ENCODE data around the gene POU2F3. TPM values are rescaled to one million over a fixed set of nuclear protein-coding genes. Genes with fewer than 3 reads are reported as not detected.

POU2F3 gene
- total RNA-seq, 1 donor from 2014 or later = not detected

GRCh38 chr11:120198787-120199469, 41.0 kb upstream of the POU2F3 start:
- DNase-seq = no peak
- Mint-ChIP-seq H3K9me3 (ENCODE audit: unreplicated experiment) (peaks cover 2% of the 10 kb centered on the region), H3K4me3 (ENCODE audit: unreplicated experiment) (no peak overlapping the region), H3K36me3 (ENCODE audit: unreplicated experiment) (no peaks in the 10 kb centered on the region), H3K27me3 (ENCODE audit: unreplicated experiment) (peaks cover 5% of the 10 kb centered on the region), H3K27ac (ENCODE audit: unreplicated experiment) (no peak overlapping the region), H3K4me1 (ENCODE audit: low read depth, unreplicated experiment) (peaks cover 21% of the 10 kb centered on the region)
- no peak for TF ChIP-seq CTCF (IDR thresholded peaks at IDR 0.05; ENCODE audit: partially characterized antibody, unreplicated experiment)

- H3K36me3 Mint-ChIP-seq (ENCODE audit: unreplicated experiment) = no peaks in the 10 kb centered on the region
These were observed 40.3 kb upstream of the POU2F3 start for GRCh38 chr11:120199613-120200012.

GRCh38 chr11:120200677-120201076, 39.3 kb upstream of the POU2F3 start:
- no peak for DNase-seq
- peaks cover 2% of the 10 kb centered on the region for H3K9me3 Mint-ChIP-seq (ENCODE audit: unreplicated experiment)
- H3K36me3 Mint-ChIP-seq (ENCODE audit: unreplicated experiment) = no peaks in the 10 kb centered on the region
- H3K27me3 Mint-ChIP-seq (ENCODE audit: unreplicated experiment) = peaks cover 7% of the 10 kb centered on the region
- H3K27ac Mint-ChIP-seq (ENCODE audit: unreplicated experiment) = no peak overlapping the region
- no peak for TF ChIP-seq CTCF (IDR thresholded peaks at IDR 0.05; ENCODE audit: partially characterized antibody, unreplicated experiment)
- H3K4me1 Mint-ChIP-seq (ENCODE audit: low read depth, unreplicated experiment) = peaks cover 19% of the 10 kb centered on the region
- H3K4me3 Mint-ChIP-seq (ENCODE audit: unreplicated experiment) = no peak overlapping the region

More at GRCh38 chr11:120199613-120200012, 40.3 kb upstream of the POU2F3 start:
- peaks cover 21% of the 10 kb centered on the region for H3K4me1 Mint-ChIP-seq (ENCODE audit: low read depth, unreplicated experiment)
- H3K27me3 Mint-ChIP-seq (ENCODE audit: unreplicated experiment) = peaks cover 5% of the 10 kb centered on the region
- no peak overlapping the region for H3K4me3 Mint-ChIP-seq (ENCODE audit: unreplicated experiment)
- no peak for DNase-seq
- H3K27ac Mint-ChIP-seq (ENCODE audit: unreplicated experiment) = no peak overlapping the region
- peaks cover 2% of the 10 kb centered on the region for H3K9me3 Mint-ChIP-seq (ENCODE audit: unreplicated experiment)
- no peak for TF ChIP-seq CTCF (IDR thresholded peaks at IDR 0.05; ENCODE audit: partially characterized antibody, unreplicated experiment)

- Mint-ChIP-seq H3K27me3 (ENCODE audit: unreplicated experiment) (peaks cover 7% of the 10 kb centered on the region), H3K27ac (ENCODE audit: unreplicated experiment) (no peak overlapping the region), H3K36me3 (ENCODE audit: unreplicated experiment) (no peaks in the 10 kb centered on the region), H3K9me3 (ENCODE audit: unreplicated experiment) (peaks cover 2% of the 10 kb centered on the region), H3K4me1 (ENCODE audit: low read depth, unreplicated experiment) (peaks cover 12% of the 10 kb centered on the region), H3K4me3 (ENCODE audit: unreplicated experiment) (no peak overlapping the region)
- TF ChIP-seq CTCF (IDR thresholded peaks at IDR 0.05; ENCODE audit: partially characterized antibody, unreplicated experiment) = no peak
- DNase-seq = no peak
These were observed 38.3 kb upstream of the POU2F3 start for GRCh38 chr11:120201653-120202052.

GRCh38 chr11:120203626-120204025, 36.3 kb upstream of the POU2F3 start:
- Mint-ChIP-seq H3K36me3 (ENCODE audit: unreplicated experiment) (no peaks in the 10 kb centered on the region), H3K9me3 (ENCODE audit: unreplicated experiment) (peaks cover 2% of the 10 kb centered on the region), H3K4me3 (ENCODE audit: unreplicated experiment) (no peak overlapping the region), H3K27ac (ENCODE audit: unreplicated experiment) (no peak overlapping the region), H3K4me1 (ENCODE audit: low read depth, unreplicated experiment) (peaks cover 12% of the 10 kb centered on the region), H3K27me3 (ENCODE audit: unreplicated experiment) (peaks cover 5% of the 10 kb centered on the region)
- no peak for DNase-seq
- TF ChIP-seq CTCF (IDR thresholded peaks at IDR 0.05; ENCODE audit: partially characterized antibody, unreplicated experiment) = no peak

All from glutamatergic neuron (in vitro differentiated cells).